NCI-H524 treated with DMSO at 0.1 percent for 48 hours (cell line): ENCODE data around the gene C1orf198.

ENCODE experiments used
- DNase-seq: peaks from one replicate; lab custom pipeline; 2025; lab: John Stamatoyannopoulos, UW

The C1orf198 gene

DNA sequence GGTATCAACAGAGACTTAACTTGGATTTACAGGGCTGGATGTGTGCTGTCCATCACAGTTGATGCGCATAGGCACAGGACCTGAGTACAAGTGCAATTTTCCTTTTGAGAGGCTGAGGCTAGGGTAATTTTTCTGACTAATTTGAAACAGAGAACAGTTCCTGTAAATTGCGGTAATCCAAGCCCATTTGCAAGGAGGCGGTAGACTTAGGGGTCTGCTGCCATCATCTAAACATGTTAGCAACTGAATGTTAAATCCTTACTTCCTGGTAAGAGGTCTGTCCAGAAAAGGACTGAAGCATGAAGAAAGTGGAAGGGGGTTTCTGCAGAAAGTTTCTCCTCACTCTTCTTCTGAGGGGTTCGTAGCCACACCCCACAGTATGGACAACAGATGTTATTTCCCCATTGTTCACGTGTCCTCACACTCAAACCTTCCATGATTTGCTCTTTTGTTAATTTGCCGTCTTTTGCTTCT is 23.7 kb upstream of the C1orf198 start:
- no peak for DNase-seq

DNA sequence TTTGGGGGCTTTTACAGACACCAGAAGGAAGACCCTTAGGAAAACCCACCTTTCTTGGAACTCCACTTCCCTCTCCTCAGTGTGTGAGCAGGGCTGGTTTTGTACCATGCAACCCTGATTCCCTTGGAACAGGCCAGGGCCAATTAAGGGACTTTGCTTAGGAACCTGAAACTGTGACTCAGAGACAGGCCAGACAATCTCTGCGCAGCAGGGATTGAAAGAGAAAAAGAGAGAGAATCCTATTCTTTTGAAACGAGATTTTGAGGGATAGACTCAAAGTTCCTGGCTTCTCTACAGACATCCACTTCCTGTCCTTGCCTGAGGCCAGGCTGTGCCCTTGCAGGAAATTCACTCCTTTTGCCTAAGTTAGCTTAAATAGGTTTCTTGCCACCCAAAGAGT is 23.1 kb upstream of the C1orf198 start:
- no peak for DNase-seq

DNA sequence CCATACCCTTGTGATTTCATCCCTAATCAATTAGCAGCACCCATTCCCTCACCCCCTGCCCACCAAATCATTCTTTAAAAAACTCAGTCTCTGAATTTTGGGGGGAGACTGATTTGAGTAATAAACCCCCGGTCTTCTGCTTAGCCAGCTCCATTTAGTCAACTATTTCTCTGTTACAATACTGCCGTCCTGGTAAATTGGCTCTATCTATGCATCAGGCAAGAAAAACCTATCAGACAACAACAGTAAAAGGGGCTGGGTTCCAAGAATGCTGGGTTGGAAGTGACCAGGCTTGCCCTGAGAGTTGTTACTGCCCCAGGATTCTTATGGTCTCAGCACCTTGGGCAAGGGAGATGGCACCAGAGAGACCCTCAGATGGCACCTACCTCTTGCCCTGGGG is 16.3 kb upstream of the C1orf198 start:
- no peak for DNase-seq

DNA sequence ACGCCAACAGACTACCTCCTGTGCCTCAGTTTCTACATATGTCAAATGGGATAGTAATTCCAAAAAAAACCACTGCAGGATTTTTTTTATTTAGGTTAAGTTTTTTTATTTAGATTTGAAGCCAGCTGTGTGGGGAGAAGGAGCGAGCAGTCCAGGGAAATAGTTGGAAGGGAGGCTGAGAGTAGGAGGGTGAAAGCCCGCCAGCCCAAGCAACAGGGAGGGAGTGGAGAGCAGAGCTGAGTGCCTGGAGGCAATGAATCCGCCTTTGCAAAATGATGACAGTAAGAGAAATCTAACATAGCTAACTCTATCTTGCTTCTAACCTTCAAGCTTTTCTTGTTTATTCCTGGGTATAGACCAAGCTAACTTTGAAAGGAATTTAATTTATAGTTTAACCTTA is 15.6 kb upstream of the C1orf198 start:
- DNase-seq = no peak

DNA sequence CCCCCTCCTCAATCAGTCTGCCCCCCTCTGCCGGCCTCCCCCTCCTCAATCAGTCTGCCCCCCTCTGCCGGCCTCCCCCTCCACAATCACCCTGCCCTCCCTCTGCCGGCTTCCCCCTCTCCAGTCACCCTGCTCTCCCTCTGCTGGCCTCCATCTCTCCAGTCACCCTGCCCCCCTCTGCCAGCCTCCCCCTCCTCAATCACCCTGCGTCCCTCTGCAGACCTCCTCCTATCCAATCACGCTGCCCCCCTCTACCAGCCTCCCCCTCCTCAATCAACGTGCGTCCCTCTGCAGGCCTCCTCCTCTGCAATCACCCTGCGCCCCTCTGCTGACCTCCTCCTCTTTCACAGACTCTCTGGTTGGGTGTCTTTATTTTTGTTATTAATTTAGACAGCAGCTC is 11.5 kb upstream of the C1orf198 start:
- DNase-seq = no peak

DNA sequence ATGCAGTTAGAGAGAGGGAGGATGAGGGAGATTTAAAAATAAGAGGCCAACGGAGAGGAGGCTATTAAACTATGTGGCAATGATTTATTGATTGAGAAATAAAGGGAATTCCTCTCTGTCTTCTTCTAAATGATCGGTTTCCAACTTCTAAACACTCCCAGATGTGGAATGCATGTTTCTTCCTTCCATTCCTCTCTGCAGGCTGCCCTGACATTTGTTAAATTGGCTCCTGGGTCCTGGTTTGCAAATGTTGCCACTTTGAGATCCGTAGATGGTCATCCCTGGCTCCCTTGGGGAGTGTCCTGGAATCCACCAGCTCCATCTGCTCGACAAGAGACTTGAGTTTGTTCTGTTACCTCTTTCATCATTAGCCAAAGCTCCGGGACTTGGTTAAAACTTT is 10.3 kb upstream of the C1orf198 start:
- DNase-seq = no peak

DNA sequence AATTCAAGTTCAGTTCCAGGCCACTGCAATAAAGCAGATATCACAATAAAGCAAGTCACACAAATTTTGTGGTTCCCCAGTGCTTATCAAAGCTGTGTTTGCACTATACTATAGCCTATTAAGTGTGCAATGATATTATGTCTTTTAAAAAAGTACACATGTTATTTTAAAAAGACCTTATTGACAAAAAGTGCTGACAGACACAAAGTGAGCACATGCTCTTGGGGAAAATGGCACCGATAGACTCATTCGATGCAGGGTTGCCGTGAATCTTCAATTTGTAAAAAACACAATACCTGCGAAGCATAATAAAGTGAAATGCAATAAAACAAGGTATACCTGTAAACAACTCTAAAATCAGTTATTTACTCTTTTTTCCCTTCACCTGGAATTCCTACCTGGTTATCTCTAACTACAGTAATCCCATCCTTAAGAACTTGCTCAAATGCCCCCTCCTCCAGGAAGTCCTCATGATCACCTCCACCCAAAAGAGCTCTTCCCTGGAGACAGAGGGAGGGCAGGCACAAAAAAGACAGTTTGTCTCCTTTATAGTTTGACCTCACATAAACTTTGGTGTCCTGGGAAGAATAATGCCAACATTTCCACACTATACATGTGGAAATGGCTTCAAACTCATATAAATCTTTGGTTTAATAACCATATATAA is 9.7 kb upstream of the C1orf198 start:
- no peak for DNase-seq

DNA sequence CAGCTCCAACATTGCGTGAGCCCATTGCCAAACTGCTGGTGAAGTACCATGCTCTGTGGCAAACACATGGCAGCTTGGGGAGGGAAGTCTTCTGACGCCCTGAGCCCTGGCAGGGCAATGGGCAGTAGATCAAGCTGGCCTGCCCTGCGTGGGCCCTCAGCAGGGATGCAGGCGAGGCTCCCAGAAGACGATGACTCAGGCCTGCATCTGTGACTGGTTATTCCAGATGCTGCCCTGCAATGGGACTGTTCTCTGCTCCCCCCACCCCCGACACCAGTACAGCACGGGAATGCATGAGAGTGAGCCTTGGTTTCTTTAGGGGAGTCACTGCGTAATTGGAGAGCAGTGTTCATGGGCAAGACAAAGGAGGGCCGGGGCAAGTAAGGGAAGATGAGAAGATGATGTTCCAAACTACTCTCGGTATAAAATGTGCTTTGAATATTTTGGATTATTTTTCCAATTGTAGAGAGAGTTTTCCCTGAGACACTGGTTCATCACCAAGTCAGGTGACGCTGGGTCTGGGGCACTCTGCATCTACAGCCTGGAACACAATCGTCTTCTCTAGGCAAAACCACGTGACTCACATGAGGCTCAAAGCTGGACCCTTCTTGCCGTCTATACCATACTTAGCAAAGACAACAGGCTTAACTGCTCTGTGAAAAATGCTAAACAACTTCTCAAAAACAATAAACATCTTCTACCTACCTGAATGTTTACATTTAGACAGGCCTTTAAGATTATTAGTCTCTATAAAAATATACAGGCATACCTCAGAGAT is 9.0 kb upstream of the C1orf198 start:
- no peak for DNase-seq

DNA sequence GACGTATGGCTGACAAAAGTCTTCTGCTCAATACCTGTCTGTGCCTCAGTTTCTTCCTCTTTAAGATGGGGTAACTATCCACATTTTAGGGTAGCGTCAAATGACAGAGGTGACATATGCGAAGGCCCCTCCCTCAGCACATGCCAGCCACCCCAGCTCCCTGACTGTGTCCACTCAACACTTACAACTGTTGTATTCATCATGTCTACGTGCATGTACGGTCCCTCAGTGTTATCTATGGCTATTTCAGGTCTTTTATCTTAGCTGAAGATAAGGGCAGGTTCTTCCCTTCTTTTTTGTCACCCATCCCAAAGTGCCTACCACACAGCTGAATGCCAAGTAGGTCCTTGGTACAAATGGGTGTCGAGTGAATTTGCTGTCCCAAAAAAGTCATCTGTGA is 8.3 kb upstream of the C1orf198 start:
- DNase-seq = no peak

DNA sequence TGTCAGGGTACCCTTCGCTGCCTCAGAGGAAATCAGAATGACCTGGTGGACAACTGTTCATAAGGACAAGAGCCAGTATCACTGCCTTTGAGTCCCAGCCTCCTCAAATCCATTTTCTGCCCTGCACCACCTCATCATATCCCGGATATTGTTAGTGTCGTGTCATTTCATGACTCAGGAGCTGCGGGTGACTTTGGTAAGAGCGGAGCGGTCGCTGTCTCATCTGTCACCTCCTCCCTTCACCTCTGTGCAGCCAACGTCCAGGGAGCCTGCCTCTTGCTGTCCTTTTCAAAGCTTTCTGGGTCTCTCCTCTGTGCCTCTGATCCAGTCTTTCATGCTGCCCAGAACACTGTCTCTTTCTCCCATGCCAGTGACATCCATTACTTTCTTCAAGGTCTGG is 7.0 kb upstream of the C1orf198 start:
- no peak for DNase-seq

DNA sequence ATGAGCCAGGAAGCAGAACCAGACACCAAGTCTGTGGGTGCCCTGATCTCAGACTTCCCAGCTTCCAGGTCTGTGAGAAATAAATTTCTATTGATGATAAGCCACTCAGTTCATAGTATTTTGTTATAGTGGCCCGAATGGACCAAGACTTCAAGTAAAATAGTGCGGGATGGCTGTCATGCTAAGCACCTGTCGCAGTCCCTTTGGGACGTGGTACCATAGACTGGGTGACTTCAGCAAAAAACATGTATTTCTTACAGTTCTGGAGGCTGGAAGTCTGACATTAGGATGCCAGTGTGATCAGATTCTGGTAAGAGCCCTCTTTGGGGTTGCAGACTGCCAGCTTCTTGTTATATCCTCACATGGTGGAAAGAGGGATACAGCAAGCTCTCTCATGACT is 2.6 kb upstream of the C1orf198 start:
- DNase-seq = no peak

DNA sequence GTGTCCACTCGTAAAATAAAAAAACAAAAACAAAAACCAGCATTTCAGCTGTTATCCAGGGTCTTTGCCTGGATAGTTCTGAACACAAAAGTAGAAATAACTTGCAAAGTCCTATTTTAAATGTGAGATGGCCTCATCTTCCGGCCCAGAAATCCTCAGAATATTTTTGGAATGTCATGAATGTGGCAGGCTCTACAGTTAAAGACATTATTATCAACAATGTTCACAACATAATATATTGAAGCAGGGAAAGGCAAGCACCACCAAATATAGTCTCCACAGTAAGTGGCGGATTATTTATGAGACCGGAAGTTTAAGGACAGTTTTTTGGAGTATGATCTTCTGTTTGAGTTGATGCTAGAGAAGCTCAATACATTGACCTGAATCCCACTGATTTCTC is 1.2 kb upstream of the C1orf198 start:
- no peak for DNase-seq

DNA sequence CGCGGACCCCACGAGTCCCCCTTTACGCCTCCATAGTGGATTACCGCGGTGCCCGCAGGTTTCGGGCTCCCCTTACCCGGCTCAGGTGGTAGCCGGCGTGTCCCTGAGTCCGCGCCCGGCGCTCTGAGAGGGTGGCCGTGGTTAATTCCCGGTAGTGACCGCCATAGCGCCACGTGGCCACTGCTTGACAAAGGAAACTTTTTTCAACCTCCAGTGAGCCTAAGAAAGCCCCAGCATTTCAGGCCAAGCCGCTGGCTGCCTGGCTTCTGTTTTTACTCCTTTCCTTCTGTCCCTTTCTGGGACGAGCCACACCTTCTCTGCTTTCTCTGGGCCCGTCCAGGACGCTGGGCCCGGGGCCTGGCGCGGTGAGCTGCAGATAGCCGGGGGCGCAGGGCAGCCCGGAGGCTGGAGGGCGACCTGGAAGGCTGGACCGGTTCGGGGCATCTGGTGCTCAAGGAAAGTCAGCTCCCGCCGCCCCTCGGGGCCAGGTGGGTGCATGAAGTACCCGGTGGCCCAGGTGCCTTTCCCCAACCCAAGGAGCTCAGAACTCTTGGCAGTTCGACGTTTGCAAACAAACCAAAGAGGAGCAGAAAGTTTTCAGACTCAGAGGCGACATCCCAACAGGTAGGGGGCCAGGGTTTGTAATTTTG is 540 bp upstream of the C1orf198 start:
- no peak for DNase-seq

DNA sequence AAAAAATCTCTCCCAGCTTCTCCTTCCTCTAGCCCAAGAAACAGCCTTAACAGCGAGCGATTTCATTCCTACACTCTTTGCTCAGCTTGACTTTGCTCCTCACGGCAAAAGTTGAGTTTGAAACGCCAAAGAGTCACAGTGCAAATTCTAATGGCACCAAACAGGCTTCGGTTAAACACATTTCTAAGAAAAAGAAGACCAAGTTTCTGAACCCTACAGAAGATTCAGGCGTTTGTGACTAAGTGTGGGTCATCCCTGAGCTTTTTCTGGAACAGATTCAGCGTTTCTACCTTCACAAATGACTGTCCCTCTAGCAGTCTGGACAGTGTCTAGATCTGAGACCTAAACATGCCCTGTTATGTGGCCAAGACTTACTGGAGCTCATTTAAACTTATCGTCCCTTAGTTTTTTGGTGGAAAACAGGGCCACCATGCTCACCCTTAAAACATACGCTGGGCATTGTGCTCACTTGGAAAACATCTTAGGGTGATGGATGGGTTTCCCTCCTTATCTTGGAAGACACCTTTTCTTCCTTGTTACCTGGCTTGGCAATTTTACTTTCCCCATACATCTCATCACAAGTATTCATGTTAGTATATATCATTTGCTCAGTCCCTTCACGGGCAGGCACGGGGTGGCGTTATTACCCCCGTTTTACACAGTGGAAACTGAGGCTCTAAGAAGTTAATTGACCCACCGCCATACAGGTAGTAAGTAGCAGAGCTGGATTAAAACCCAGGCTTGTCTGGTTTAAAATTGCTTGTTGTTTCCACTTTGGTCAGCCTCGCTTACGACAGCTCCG is 1.0 kb downstream of the C1orf198 start:
- no peak for DNase-seq

DNA sequence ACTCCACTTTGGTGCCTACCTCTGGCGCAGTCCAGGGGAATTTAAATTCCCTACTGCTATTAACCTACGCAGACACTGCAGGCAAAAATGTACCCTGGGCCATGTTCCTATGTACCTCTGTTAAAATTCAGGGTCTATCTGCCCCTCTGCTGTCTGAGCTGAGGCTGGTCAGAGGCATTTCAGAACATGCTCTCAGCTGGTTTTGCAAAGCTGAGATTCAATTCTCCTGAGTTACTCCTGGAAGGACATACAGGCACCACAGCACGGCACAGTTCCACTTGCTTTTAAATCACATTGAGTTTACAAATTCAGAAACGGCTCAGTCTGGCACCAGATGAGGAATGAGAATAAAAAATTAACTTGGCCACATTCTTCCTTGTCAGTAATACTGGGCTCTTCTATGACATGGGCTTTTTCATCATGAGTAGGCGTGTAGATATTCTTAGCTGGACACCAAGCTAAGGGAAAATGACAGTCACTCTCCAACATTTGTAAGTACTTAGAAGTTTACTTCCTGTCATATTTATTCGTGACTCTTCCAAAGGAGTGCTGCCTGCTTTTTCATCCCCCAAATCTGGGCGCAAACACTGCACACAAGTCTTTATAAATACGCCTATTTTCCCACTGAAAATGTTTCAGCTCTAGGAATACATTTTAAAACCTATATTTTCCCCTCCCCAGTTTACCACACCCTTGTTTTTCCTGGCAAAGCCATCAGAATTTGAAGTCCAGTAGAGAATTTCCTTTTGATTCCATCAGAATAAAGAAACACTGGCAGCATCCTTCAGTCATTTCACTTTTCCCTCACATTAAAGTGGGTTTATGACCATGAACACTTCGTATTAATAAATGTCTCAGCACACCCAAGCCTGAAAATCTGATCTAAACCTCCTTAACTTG is 1.9 kb downstream of the C1orf198 start:
- no peak for DNase-seq

DNA sequence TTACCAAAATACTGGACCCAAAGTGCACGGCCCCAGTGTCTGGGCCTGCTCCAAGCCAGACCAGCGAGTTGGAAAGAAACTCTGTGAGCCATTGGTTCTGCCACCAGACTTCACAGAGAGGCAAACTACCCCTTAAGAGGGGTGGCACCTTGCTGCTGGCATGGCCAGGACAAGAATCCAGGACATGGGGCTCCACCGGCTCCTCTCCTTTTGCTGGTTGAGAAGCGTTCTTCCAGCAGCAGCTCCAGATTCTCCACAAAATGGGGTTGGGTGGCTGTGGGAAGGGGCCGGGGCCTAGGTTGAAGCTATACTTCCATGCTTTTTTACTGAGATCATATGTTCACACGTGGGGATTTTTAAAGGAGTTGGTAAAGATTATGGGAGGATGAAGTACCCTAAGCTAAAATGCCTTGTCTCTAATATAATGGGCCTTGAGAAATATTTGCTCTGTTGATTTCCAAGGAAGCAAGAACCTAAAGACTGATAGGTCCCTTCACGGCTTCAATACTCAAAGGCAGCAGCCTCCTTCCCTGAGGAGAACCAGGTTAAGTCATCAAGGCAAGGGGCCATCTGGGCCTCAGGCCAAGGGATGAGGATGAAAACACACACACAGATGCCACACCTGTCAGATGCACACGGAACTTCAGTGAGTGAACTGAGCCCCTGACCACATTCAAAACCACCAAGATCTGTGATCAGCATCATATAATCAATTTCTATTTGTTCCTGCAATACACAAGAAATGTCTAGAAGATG is 3.1 kb downstream of the C1orf198 start:
- DNase-seq = no peak

DNA sequence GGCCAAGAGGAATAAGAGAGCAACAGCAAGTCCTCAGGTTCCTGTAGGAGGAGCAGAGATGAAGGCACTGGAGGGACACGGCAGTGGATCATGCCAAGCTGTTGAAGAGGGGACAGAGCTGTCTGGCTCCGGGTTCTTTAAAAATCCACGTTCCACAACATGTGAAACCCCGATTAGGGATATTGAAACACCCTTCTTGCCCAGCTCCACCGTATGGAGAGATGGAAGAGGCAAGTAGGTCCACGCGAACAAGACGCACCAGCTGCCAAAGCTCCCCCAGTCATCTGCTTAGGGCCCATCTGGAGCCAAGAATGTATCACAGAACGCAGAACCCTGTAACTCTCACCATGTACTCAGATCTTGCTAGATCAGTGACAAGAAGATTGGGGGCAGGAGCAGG is 3.9 kb downstream of the C1orf198 start:
- DNase-seq = no peak

DNA sequence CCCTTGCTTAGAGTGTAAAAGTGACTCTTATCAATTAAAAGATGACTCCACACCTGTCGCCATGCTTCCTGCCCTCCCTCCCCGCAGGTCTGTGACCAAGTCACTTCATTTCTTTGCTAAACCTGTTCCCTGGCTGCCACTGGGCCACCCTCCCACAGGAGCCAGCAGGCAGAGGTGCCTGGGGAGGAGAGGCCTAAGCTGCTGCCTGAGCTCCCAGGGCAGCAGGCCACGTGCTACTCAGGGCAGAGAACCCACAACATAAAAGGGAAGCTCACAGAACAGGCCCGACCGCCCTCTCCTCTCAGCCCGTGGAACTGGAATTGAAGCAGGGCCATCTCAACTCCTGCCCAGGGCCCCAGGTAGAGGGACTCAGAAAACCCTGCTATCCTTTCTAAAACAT is 4.9 kb downstream of the C1orf198 start:
- DNase-seq = no peak

DNA sequence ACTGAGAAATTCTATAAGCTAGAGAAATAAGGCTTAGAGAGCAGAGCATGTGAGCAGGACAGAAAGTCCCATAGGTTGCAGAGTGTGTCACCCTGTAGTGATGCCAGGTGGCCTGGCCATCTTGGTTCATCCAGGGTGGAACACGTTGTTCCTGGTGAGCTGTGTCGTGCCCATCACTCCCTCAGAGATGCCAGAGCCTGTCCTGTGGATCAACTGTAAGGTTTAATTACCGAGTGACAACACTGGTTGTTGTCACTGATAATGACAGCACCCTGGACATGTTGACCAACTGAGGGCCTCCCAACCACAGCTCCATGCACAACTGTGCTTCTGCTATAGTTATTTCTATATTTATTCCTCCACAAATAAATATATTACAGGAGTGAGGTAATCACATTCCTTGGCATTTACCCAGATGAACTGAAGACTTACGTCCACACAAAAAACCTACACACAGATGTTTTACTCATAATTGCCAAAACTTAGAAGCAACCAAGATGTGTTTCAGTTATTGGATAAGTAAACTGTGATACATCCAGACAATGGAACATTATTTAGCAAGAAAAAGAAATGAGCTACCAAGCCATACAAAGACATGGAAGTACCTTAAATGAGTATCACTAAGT is 6.2 kb downstream of the C1orf198 start:
- no peak for DNase-seq

DNA sequence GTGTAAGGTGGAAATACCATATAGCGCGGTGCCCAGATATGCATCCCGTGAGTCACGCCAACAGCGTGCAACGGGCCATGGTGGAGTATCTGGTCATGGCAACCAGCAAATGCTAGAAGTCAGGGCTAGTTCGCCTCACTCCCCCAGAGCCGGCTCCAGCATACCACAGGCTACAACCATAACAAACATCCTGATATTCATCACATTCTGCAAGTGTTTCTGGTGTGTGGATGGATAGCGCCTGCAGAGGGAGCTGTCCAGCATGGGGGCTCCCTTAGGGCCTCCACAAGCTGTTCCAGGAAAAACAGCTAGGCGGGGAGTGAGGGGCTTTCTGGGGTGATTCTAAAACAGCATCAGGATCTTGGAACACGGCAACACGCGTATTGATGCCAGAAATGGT is 6.8 kb downstream of the C1orf198 start:
- DNase-seq = no peak
